SJCRH30 (cell line): ENCODE results near the gene KCNJ9. TPM values are rescaled to one million over a fixed set of nuclear protein-coding genes. Genes with fewer than 3 reads are reported as not detected.

Experiments used
- DNase-seq, 2 experiments: peaks; one replicate each; pipeline ENCODE4 v3.0.0-alpha.2; 2015 to 2020
- H3K27ac ChIP-seq: fragments of 250-450 bp; sonication (Bioruptor Pico); 2 replicates; pipeline ENCODE4 v1.5.1; 2020; ENCODE audit warnings: mild to moderate bottlenecking, moderate library complexity
- H3K27me3 ChIP-seq: fragments of 250-450 bp; sonication (Bioruptor Pico); 2 replicates; pipeline ENCODE4 v1.5.1; 2020; ENCODE audit warnings: mild to moderate bottlenecking, moderate library complexity
- H3K36me3 ChIP-seq: fragments of 250-450 bp; sonication (Bioruptor Pico); 2 replicates; pipeline ENCODE4 v1.5.1; 2020; ENCODE audit warnings: mild to moderate bottlenecking, moderate library complexity
- H3K4me1 ChIP-seq: fragments of 250-450 bp; sonication (Bioruptor Pico); 2 replicates; pipeline ENCODE4 v1.5.1; 2020; ENCODE audit warnings: mild to moderate bottlenecking, moderate library complexity
- H3K4me3 ChIP-seq: fragments of 250-450 bp; sonication (Bioruptor Pico); 2 replicates; pipeline ENCODE4 v1.5.1; 2020; ENCODE audit warnings: mild to moderate bottlenecking, moderate library complexity
- H3K9me3 ChIP-seq: fragments of 250-450 bp; sonication (Bioruptor Pico); replicated peaks from 2 replicates; pipeline ENCODE4 v1.5.1; 2020; ENCODE audit warnings: mild to moderate bottlenecking, moderate library complexity
- total RNA-seq: library from RNA; depleted of rRNA; stranded (reverse); fragments of >200 nt; shearing (Covaris generic); gene quantifications from 2 replicates; pipeline ENCODE4 v1.2.3, GENCODE V29; 2014

The KCNJ9 gene
- total RNA-seq, 1 experiment from 2014 or later, result not detected

DNA sequence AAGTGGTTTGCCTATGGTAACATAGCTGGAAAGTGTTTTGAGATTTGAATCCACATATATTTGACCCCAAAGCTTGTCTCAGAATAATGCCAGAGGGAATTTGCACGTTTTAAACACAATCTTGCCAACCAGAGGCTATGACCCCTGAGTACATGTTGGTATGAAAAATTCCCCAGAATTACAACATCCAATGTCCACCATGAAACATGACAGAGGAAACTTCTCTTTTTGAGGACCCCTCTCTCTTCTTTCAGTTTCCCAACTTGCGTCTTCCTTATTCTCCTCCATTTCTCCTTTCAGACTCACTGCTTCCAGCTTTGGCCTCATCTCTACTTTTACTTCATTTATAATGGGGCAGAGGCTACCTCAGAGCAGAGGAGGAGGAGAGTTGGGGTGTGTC lies 5.5 kb upstream of the KCNJ9 start:
- Histone ChIP-seq H3K36me3 (no peaks in the 10 kb centered on the region), H3K27ac (no peak overlapping the region), H3K4me3 (no peak overlapping the region), H3K27me3 (peaks cover 10% of the 10 kb centered on the region; the same call in 1 of the 2 replicates), H3K9me3 (no peaks in the 10 kb centered on the region), H3K4me1 (no peaks in the 10 kb centered on the region; the same call in 1 of the 2 replicates)
- DNase-seq, result no peak

DNA sequence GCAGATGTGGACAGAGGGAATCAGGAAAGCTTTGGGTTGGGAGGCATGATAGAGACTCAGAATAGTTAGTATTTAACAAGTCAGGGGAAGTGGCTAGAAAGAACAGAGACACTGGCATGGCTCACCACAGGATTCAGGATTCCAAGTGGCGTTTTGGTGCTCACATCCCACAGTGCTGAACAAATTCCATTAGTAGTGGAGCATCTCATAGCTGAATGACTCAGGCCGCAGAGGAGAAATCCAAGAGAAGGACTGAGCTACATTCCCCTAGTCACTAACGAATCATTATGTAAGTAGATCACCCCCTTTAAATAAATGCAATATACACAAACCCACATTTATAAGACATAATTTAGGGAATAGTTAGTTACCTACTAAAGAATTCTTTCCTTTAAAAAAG lies 5.0 kb upstream of the KCNJ9 start:
- H3K27me3 ChIP-seq, result peaks cover 7% of the 10 kb centered on the region; the same call in 1 of the 2 replicates
- H3K9me3 ChIP-seq, result no peaks in the 10 kb centered on the region
- H3K4me1 ChIP-seq, result no peaks in the 10 kb centered on the region; the same call in 1 of the 2 replicates
- no peak overlapping the region for H3K4me3 ChIP-seq
- H3K36me3 ChIP-seq, result no peaks in the 10 kb centered on the region
- H3K27ac ChIP-seq, result no peak overlapping the region
- DNase-seq, result peak in 1 of 2 experiments; percentile 31

DNA sequence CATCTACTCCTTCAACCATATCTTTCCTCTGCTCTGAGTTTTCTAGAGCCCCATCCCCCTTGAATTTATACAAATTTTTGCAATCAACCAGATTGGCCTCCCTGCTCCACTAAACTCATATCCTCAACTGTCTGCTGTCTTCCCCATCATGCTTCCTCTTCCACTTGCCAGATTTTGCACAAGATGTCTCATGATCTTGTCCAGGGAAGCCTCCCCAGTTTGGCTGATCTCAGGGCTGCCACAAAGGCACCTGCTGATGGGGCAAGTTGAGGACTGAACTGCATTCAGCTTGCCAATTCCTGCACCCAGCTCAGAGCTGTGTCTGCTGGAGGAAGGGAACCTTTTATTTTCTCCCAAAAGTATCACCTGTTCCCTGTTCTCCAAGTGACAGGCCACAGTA lies 3.9 kb upstream of the KCNJ9 start:
- no peak overlapping the region for H3K4me3 ChIP-seq
- no peaks in the 10 kb centered on the region for H3K36me3 ChIP-seq
- H3K4me1 ChIP-seq, result no peaks in the 10 kb centered on the region; the same call in 1 of the 2 replicates
- H3K27me3 ChIP-seq, result 0 out of 2 replicates have a peak, but pooled peaks cover 5% of the 10 kb centered on the region
- DNase-seq, result no peak
- no peaks in the 10 kb centered on the region for H3K9me3 ChIP-seq
- H3K27ac ChIP-seq, result no peak overlapping the region

DNA sequence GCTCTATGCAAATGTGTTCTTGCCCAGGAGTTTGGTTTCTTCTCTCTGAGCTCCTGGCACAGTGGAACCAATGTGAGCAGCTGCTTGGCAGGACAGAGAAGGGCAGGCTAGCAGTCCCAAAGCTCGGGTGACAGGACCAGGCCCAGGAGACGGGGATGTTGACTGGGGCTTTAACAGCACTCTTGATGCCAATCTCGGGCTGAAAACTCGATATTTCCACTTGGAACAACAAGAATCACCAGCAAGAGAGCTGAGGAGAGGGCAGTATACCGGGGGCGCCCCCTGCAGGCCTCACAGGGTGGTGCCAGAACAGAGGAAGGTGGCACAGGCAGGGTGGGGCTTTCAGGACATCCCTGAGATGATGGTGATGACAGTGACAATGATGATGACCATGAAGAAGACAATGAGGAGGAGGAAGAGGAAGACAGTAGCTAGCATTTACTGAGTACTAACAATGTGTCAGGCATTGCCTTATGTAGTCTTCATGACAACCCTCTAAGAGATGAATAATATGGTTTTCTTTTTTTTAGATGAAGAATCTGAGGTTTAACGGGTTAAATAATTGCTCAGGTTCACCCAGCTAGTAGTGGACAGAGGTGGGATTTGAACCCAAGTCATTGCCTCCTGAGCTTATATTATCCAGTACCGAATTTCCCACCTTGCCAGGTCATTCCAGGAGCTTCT lies 2.7 kb upstream of the KCNJ9 start:
- 0 out of 2 replicates have a peak, but pooled peaks cover 5% of the 10 kb centered on the region for H3K27me3 ChIP-seq
- no peaks in the 10 kb centered on the region for H3K9me3 ChIP-seq
- peak; percentile 42 to 72 for DNase-seq
- H3K27ac ChIP-seq, result no peak overlapping the region
- H3K4me1 ChIP-seq, result no peaks in the 10 kb centered on the region; the same call in 1 of the 2 replicates
- H3K36me3 ChIP-seq, result no peaks in the 10 kb centered on the region
- no peak overlapping the region for H3K4me3 ChIP-seq

DNA sequence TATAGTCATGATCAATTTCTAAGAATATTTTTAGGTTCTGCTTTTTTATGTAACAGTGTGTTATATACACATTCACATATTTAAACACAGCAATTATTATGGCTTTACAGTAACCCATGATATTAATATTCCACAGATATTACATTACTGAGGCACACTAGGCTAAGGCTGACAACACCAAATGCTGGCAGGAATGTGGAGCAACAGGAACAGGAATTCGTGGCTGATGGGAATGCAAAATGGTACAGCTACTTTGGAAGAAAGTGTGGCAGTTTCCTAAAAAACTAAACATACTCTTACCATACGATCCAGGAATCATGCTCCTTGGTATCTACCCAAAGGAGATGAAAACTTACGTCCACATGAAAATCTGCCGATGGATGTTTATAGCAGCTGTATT lies 1.9 kb upstream of the KCNJ9 start:
- no peak for DNase-seq
- Histone ChIP-seq H3K9me3 (no peaks in the 10 kb centered on the region), H3K36me3 (no peaks in the 10 kb centered on the region), H3K27me3 (0 out of 2 replicates have a peak, but pooled peaks cover 5% of the 10 kb centered on the region), H3K27ac (no peak overlapping the region), H3K4me1 (no peaks in the 10 kb centered on the region; the same call in 1 of the 2 replicates), H3K4me3 (no peak overlapping the region)

DNA sequence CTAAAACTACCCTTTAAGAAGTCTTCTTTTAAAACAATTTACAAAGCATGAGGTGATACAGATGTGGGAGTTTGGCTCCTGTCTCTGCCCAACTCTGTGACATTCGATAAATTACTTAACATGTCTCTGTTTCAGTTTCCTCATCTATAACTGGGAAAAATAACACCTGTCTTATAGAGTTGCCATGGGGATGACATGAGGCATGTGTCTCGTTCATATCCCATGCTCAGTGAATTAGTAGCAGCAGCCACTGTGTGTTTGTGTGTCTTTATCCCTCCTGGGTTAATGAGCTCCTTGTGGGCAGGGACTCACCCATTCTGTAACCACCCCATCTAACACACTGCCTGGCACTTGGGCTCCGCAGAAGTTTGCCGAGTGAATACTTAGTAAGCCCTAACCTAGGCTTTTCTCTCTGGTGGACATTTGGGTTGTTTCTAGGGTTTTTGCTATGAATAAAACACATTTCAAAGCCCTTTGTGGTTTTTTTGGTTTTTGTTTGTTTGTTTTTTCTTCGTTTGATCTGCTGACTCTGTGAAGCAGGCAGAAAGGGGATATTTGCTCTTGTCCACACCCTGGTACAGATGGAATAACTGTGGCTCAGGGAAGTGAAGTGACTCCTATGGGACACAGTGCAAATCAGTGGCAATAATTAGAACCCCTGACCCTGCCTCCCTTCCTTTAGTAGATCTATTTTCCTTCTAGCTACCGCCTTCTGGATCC lies 797 bp upstream of the KCNJ9 start:
- H3K4me3 ChIP-seq, result no peak overlapping the region
- H3K27ac ChIP-seq, result no peak overlapping the region
- no peaks in the 10 kb centered on the region for H3K27me3 ChIP-seq
- H3K4me1 ChIP-seq, result no peaks in the 10 kb centered on the region; the same call in 1 of the 2 replicates
- no peaks in the 10 kb centered on the region for H3K9me3 ChIP-seq
- peak in 1 of 2 experiments; percentile 32 for DNase-seq
- no peaks in the 10 kb centered on the region for H3K36me3 ChIP-seq

DNA sequence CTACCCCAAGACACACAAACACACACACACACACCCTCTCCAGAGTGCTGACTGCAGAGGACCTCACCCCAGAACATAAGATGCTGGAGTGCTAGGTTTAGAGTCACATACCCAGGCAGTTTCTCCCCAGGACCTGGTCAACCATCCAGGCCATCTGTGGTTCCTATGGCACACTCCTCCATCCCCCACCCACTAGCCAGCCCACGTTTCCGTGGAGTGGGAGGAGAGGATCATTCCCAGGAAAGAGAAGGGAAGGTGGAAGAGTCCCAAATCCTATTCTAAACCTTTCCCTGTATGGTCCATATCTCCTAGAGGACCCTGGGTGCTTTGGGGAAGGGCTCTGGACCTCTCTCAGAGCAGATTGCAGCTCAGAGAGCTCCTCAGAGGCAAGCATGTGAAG lies 1.1 kb downstream of the KCNJ9 start:
- Histone ChIP-seq H3K36me3 (no peaks in the 10 kb centered on the region), H3K27me3 (peaks cover 4% of the 10 kb centered on the region; the same call in 1 of the 2 replicates), H3K4me1 (no peaks in the 10 kb centered on the region; the same call in 1 of the 2 replicates), H3K27ac (no peak overlapping the region), H3K4me3 (no peak overlapping the region), H3K9me3 (no peaks in the 10 kb centered on the region)
- DNase-seq, result no peak

DNA sequence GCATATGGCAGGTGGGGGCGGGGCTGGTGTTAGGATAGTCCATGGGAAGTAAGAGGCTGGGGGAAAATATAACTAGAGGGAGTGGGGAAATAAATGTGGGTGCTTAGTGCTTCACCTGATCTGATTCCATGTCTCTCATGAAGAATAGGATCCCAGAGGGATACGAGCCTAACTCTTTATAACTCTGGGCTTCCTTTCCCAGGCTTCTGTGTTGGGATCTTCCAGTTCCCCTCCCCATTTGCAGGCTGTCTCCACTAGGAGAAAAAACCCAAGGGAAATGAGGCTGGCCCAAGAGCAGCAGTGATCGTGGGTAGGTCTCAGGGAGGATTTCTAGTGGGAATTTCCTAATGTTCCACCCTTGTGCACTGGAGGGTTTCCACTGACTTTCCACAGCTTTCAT lies 1.6 kb downstream of the KCNJ9 start:
- Histone ChIP-seq H3K4me3 (no peak overlapping the region), H3K27me3 (peaks cover 4% of the 10 kb centered on the region; the same call in 1 of the 2 replicates), H3K36me3 (no peaks in the 10 kb centered on the region), H3K9me3 (no peaks in the 10 kb centered on the region), H3K4me1 (no peaks in the 10 kb centered on the region; the same call in 1 of the 2 replicates), H3K27ac (no peak overlapping the region)
- DNase-seq, result no peak

DNA sequence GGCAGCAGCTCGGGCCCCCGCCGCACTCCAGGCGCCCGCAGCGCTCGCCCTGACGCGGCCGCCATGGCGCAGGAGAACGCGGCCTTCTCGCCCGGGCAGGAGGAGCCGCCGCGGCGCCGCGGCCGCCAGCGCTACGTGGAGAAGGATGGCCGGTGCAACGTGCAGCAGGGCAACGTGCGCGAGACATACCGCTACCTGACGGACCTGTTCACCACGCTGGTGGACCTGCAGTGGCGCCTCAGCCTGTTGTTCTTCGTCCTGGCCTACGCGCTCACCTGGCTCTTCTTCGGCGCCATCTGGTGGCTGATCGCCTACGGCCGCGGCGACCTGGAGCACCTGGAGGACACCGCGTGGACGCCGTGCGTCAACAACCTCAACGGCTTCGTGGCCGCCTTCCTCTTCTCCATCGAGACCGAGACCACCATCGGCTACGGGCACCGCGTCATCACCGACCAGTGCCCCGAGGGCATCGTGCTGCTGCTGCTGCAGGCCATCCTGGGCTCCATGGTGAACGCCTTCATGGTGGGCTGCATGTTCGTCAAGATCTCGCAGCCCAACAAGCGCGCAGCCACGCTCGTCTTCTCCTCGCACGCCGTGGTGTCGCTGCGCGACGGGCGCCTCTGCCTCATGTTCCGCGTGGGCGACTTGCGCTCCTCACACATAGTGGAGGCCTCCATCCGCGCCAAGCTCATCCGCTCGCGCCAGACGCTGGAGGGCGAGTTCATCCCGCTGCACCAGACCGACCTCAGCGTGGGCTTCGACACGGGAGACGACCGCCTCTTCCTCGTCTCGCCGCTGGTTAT lies 2.8 kb downstream of the KCNJ9 start:
- H3K4me1 ChIP-seq, result no peaks in the 10 kb centered on the region; the same call in 1 of the 2 replicates
- H3K36me3 ChIP-seq, result no peaks in the 10 kb centered on the region
- DNase-seq, result no peak
- no peak overlapping the region for H3K27ac ChIP-seq
- no peak overlapping the region for H3K4me3 ChIP-seq
- no peaks in the 10 kb centered on the region for H3K9me3 ChIP-seq
- H3K27me3 ChIP-seq, result peaks cover 4% of the 10 kb centered on the region; the same call in 1 of the 2 replicates

DNA sequence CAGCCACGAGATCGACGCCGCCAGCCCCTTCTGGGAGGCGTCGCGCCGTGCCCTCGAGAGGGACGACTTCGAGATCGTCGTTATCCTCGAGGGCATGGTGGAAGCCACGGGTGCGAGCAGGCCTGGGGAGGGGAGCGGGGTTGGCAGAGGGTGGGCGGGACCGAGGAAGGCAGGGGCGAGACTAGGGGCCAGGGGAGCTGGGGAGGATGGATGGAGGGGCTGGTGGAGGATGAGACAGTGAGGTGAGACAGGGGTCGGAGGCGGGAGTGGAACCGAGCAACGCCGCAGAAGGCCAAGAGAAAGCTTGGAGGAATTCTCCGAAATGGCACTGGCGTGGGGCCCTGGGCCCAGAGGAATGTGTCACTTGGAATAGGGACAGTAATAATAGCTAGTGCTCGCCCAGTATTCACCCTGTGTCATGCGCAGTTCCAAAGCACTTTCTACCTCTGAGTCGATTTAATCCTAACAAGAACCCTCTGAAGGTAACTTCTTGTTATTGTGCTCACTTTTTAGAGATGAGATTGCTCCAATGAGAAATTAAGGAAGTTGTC lies 3.5 kb downstream of the KCNJ9 start:
- H3K9me3 ChIP-seq, result no peaks in the 10 kb centered on the region
- H3K27ac ChIP-seq, result no peak overlapping the region
- no peak for DNase-seq
- H3K36me3 ChIP-seq, result no peaks in the 10 kb centered on the region
- no peak overlapping the region for H3K4me3 ChIP-seq
- H3K27me3 ChIP-seq, result peaks cover 4% of the 10 kb centered on the region; the same call in 1 of the 2 replicates
- H3K4me1 ChIP-seq, result no peaks in the 10 kb centered on the region; the same call in 1 of the 2 replicates

DNA sequence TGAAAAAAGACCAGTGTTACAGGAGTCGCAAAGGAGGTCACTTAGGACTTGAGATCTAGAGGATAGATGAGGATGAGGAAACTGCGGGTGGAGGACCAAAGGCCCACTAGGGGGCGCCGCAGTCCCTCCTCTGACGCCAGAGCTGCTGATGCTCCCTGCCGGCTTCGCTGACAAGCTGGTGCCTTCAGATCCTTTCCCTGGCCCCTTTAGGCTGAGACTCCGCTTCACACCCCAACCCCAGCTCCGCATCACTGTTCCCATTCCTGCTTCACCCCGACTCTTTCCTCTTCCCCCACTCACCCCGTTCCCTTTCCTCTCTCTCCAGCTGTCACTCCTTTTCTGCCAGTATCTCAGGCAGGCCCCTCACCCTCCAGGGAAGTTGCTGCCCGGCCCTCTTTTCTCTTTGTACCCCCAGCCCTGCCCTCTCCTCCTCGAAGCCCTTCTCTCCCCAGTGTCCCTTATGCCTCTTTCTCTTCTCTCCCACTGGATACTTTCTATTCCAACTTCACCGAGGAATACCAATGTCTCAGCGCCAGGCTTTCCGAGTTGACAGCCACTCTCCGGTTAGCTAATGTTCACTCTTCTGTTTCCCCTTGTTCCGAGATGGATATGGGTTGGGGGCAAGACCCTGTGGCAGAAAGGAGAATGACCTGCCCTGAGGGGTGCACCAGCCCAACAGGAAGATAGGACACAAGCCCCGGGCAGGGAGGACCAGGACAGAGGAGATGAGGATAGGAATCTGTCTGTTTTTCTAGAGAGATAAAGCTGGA lies 4.5 kb downstream of the KCNJ9 start:
- peak; percentile 78 to 88 for DNase-seq
- no peak overlapping the region for H3K4me3 ChIP-seq
- H3K4me1 ChIP-seq, result no peaks in the 10 kb centered on the region
- H3K9me3 ChIP-seq, result no peaks in the 10 kb centered on the region
- H3K27ac ChIP-seq, result no peak overlapping the region
- peaks cover 4% of the 10 kb centered on the region; the same call in 1 of the 2 replicates for H3K27me3 ChIP-seq
- no peaks in the 10 kb centered on the region for H3K36me3 ChIP-seq

DNA sequence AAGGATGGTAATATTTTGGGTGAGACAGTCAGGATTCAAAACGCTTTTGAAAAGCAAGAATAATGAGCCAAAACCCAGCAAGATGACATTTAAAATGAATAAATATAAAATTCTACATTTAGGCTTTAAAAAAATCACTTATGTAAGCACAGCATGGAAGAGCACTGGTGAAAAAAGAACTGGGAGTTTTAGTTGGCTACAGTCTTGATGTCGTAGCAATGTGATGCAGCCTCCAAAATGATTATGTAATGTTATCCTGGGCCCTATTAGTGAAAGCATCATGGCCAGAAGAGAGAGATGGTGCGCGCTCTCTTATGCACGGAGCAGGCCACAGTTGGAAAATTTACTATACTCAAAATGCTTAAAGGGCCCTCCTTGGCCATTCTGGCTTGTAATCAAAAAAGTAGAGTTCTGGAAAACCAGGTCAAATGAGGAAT lies 5.1 kb downstream of the KCNJ9 start:
- H3K4me1 ChIP-seq, result no peaks in the 10 kb centered on the region
- no peak for DNase-seq
- no peaks in the 10 kb centered on the region for H3K9me3 ChIP-seq
- peaks cover 4% of the 10 kb centered on the region; the same call in 1 of the 2 replicates for H3K27me3 ChIP-seq
- no peak overlapping the region for H3K27ac ChIP-seq
- H3K36me3 ChIP-seq, result no peaks in the 10 kb centered on the region
- no peak overlapping the region for H3K4me3 ChIP-seq

DNA sequence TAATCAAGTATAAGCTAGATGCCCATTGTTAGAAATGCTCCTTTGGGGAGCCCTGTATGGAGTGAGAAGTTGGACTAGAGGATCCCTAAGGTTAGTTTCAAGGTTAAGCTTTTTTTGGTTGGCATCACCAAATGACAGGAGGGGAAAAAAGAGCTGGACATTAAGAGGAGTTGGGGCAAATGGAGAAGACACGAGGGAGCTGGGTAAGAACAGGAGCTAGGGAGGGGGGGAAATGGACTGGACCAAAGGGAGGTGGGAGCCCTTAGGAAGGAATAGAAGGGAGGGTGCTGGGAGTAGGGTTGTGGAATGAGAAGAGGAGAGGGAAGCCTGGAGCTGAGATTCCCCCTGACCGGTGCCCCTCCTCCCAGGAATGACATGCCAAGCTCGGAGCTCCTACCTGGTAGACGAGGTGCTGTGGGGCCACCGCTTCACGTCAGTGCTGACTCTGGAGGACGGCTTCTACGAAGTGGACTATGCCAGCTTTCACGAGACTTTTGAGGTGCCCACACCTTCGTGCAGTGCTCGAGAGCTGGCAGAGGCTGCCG lies 5.9 kb downstream of the KCNJ9 start:
- no peak overlapping the region for H3K27ac ChIP-seq
- H3K9me3 ChIP-seq, result no peaks in the 10 kb centered on the region
- no peaks in the 10 kb centered on the region for H3K4me1 ChIP-seq
- no peak for DNase-seq
- H3K4me3 ChIP-seq, result no peak overlapping the region
- H3K27me3 ChIP-seq, result peaks cover 4% of the 10 kb centered on the region; the same call in 1 of the 2 replicates
- no peaks in the 10 kb centered on the region for H3K36me3 ChIP-seq
